ENCODE results near the gene RHBDL2. TPM values are rescaled to one million over a fixed set of nuclear protein-coding genes. Genes with fewer than 3 reads are reported as not detected.

Gene RHBDL2
- polyA plus RNA-seq, 1 donor: 0.72 TPM

Other genes with a start within 250 kb of the RHBDL2 start
- 28.6 TPM for gene RRAGC, start 82.1 kb downstream of the RHBDL2 start, polyA plus RNA-seq
- gene MYCBP, start 68.5 kb downstream of the RHBDL2 start, polyA plus RNA-seq: 18.3 TPM
- 0.42 TPM for gene GJA9, start 60.2 kb downstream of the RHBDL2 start, polyA plus RNA-seq
- 49.3 TPM for gene AKIRIN1, start 49.4 kb upstream of the RHBDL2 start, polyA plus RNA-seq
- gene NDUFS5, start 84.5 kb upstream of the RHBDL2 start, polyA plus RNA-seq: 266 TPM

All from large intestine (tissue), 1 donor.